Measurements from ENCODE around the gene DACT3. TPM values are rescaled to one million over a fixed set of nuclear protein-coding genes. Genes with fewer than 3 reads are reported as not detected.
A peak's percentile ranks its signal among the peaks of the same experiment; 100 is the strongest.

The DACT3 gene
- total RNA-seq, 1 donor from 2014 or later: 2.6 TPM

- TF ChIP-seq, protein P1, sequence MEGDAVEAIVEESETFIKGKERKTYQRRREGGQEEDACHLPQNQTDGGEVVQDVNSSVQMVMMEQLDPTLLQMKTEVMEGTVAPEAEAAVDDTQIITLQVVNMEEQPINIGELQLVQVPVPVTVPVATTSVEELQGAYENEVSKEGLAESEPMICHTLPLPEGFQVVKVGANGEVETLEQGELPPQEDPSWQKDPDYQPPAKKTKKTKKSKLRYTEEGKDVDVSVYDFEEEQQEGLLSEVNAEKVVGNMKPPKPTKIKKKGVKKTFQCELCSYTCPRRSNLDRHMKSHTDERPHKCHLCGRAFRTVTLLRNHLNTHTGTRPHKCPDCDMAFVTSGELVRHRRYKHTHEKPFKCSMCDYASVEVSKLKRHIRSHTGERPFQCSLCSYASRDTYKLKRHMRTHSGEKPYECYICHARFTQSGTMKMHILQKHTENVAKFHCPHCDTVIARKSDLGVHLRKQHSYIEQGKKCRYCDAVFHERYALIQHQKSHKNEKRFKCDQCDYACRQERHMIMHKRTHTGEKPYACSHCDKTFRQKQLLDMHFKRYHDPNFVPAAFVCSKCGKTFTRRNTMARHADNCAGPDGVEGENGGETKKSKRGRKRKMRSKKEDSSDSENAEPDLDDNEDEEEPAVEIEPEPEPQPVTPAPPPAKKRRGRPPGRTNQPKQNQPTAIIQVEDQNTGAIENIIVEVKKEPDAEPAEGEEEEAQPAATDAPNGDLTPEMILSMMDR (IDR thresholded peaks at IDR 0.05; ENCODE audit: unreplicated experiment): no peak
- no peak overlapping the region for H3K27ac Mint-ChIP-seq
- peaks cover 9% of the 10 kb centered on the region for H3K4me1 Mint-ChIP-seq (ENCODE audit: low read depth)
- H3K9me3 Mint-ChIP-seq (ENCODE audit: low read depth): no peaks in the 10 kb centered on the region
- no peak for DNase-seq (ENCODE audit: low spot score, unreplicated experiment)
- H3K4me3 Mint-ChIP-seq (ENCODE audit: low read depth): no peak overlapping the region
- no peaks in the 10 kb centered on the region for H3K36me3 Mint-ChIP-seq (ENCODE audit: insufficient read depth)
- H3K27me3 Mint-ChIP-seq: peaks cover 32% of the 10 kb centered on the region
Observed at GRCh38 chr19:46656541-46656940, 4.4 kb downstream of the DACT3 start.

GRCh38 chr19:46654621-46655152 is 6.3 kb downstream of the DACT3 start:
- Mint-ChIP-seq H3K36me3 (ENCODE audit: insufficient read depth) (peaks cover 4% of the 10 kb centered on the region), H3K4me1 (ENCODE audit: low read depth) (peaks cover 6% of the 10 kb centered on the region), H3K9me3 (ENCODE audit: low read depth) (no peaks in the 10 kb centered on the region), H3K4me3 (ENCODE audit: low read depth) (no peak overlapping the region), H3K27ac (no peak overlapping the region), H3K27me3 (peaks cover 44% of the 10 kb centered on the region)
- no peak for DNase-seq (ENCODE audit: low spot score, unreplicated experiment)
- TF ChIP-seq, protein P1 (IDR thresholded peaks at IDR 0.05; ENCODE audit: unreplicated experiment): no peak

DNA sequence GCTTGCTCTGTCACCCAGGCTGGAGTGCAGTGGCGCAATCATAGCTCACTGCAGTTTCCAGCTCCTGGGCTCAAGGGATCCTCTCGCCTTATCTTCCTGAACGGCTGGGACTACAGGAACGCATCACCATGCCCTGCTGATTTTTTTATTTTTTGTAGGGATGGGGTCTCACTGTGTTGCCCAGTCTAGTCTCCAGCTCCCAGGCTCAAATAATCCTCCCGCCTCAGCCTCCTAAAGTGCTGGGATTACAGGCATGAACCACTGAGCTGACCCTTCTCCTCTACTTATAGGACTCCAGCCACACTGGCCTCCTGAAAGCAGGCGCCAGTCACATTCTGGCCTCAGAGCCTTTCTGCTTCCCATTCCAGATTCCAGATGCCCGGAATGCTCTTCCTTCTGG is 10.5 kb downstream of the DACT3 start:
- peaks cover 56% of the 10 kb centered on the region for H3K27me3 Mint-ChIP-seq
- peaks cover 5% of the 10 kb centered on the region for H3K4me1 Mint-ChIP-seq (ENCODE audit: low read depth)
- TF ChIP-seq, protein P1 (IDR thresholded peaks at IDR 0.05; ENCODE audit: unreplicated experiment): no peak
- no peak for DNase-seq (ENCODE audit: low spot score, unreplicated experiment)
- peaks cover 10% of the 10 kb centered on the region for H3K36me3 Mint-ChIP-seq (ENCODE audit: insufficient read depth)
- H3K4me3 Mint-ChIP-seq (ENCODE audit: low read depth): no peak overlapping the region
- peak overlapping the region; percentile 15 for H3K27ac Mint-ChIP-seq
- peaks cover 6% of the 10 kb centered on the region for H3K9me3 Mint-ChIP-seq (ENCODE audit: low read depth)

GRCh38 chr19:46648961-46649960 is 11.7 kb downstream of the DACT3 start:
- peaks cover 6% of the 10 kb centered on the region for H3K9me3 Mint-ChIP-seq (ENCODE audit: low read depth)
- no peak overlapping the region for H3K4me3 Mint-ChIP-seq (ENCODE audit: low read depth)
- peaks cover 63% of the 10 kb centered on the region for H3K27me3 Mint-ChIP-seq
- H3K27ac Mint-ChIP-seq: no peak overlapping the region
- peaks cover 10% of the 10 kb centered on the region for H3K36me3 Mint-ChIP-seq (ENCODE audit: insufficient read depth)
- TF ChIP-seq, protein P1 (IDR thresholded peaks at IDR 0.05; ENCODE audit: unreplicated experiment): no peak
- no peak for DNase-seq (ENCODE audit: low spot score, unreplicated experiment)
- H3K4me1 Mint-ChIP-seq (ENCODE audit: low read depth): no peaks in the 10 kb centered on the region

DNA sequence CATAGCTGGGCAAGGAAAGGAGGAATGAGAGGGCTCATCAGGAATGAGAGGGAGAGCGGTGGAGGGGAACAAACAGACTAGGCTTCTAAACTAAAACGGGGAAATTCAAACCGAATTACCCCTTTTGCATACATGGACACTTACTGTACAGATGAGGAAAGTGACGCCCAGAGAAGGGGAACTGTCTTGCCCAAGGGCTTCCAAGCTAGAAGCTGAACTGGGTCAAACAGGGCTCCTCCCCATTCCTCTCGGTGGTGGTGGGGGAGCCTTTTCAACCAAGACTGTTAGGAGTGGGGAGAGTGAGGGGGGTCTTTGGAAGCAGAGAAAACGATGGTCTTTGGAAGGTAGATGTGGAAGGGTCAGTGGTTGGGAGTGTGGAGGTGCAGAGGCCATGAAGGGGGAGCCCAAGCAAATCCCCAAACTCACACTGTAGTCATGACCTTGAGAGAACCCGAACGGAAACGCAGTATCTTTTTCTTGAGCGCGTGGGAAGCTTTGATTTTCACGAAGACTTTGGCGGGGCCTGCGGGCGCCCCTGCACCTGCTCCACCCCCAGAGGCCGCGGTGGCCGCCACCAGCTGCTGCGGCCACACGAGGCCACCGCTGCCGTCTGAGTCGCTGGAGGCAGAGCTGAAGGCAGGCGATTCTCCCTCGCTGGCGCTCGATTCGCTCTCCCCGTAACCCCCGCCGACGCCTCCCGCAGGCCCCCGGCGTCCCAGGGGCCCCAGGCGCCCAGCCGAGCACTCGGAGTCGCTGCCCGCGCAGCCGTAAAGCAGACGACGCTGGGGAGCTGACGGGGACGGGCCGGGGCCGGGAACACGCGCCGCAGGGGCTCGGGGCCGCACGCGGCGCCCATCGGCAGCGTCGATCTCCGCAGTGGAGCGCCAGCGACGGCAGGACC is 12.7 kb downstream of the DACT3 start:
- Mint-ChIP-seq H3K9me3 (ENCODE audit: low read depth) (peaks cover 6% of the 10 kb centered on the region), H3K36me3 (ENCODE audit: insufficient read depth) (peaks cover 10% of the 10 kb centered on the region), H3K27me3 (peaks cover 59% of the 10 kb centered on the region), H3K4me1 (ENCODE audit: low read depth) (no peaks in the 10 kb centered on the region), H3K4me3 (ENCODE audit: low read depth) (no peak overlapping the region), H3K27ac (peak overlapping the region; percentile 67)
- no peak for DNase-seq (ENCODE audit: low spot score, unreplicated experiment)
- TF ChIP-seq, protein P1 (IDR thresholded peaks at IDR 0.05; ENCODE audit: unreplicated experiment): no peak

All from progenitor cell of endocrine pancreas (in vitro differentiated cells).